Hypothalamus (tissue), 51 donors: ENCODE measurements around the gene PLEKHF1.
A peak's percentile ranks its signal among the peaks of the same experiment; 100 is the strongest.

Experiments used
- DNase-seq, 51 donors: peaks; one replicate each; lab custom pipeline; 2025; lab: John Stamatoyannopoulos, UW

Gene PLEKHF1

GRCh38 chr19:29634002-29634401, 31.3 kb upstream of the PLEKHF1 start:
- no peak for DNase-seq

- no peak for DNase-seq
Observed at GRCh38 chr19:29634423-29635130, 30.7 kb upstream of the PLEKHF1 start.

GRCh38 chr19:29635963-29636362, 29.3 kb upstream of the PLEKHF1 start:
- DNase-seq = no peak

- DNase-seq = no peak
Observed at GRCh38 chr19:29636553-29637360, 28.5 kb upstream of the PLEKHF1 start.

- no peak for DNase-seq
Observed at GRCh38 chr19:29639086-29639485, 26.2 kb upstream of the PLEKHF1 start.

- no peak for DNase-seq
Observed at GRCh38 chr19:29640231-29640630, 25.0 kb upstream of the PLEKHF1 start.

GRCh38 chr19:29641597-29641996, 23.7 kb upstream of the PLEKHF1 start:
- no peak for DNase-seq

- DNase-seq = no peak
Observed at GRCh38 chr19:29643361-29643935, 21.8 kb upstream of the PLEKHF1 start.

- no peak for DNase-seq
Observed at GRCh38 chr19:29644210-29644609, 21.1 kb upstream of the PLEKHF1 start.

- DNase-seq = no peak
Observed at GRCh38 chr19:29645491-29645867, 19.8 kb upstream of the PLEKHF1 start.

GRCh38 chr19:29645911-29646310, 19.4 kb upstream of the PLEKHF1 start:
- peak in 11 of 51 donors; percentile 6 to 41 (median 18) for DNase-seq

- DNase-seq = no peak
Observed at GRCh38 chr19:29650772-29651387, 14.4 kb upstream of the PLEKHF1 start.

GRCh38 chr19:29651622-29652394, 13.5 kb upstream of the PLEKHF1 start:
- DNase-seq = no peak

- no peak for DNase-seq
Observed at GRCh38 chr19:29653398-29653797, 11.9 kb upstream of the PLEKHF1 start.

GRCh38 chr19:29655648-29656335, 9.5 kb upstream of the PLEKHF1 start:
- no peak for DNase-seq

- DNase-seq = no peak
Observed at GRCh38 chr19:29658221-29658991, 6.9 kb upstream of the PLEKHF1 start.

GRCh38 chr19:29660835-29661234, 4.4 kb upstream of the PLEKHF1 start:
- no peak for DNase-seq

GRCh38 chr19:29662278-29662603, 3.0 kb upstream of the PLEKHF1 start:
- no peak for DNase-seq
